Stimulated activated CD8-positive, alpha-beta memory T cell treated with anti-CD3 and anti-CD28 coated beads, Interleukin-7, amount 100 ng/mL, for 48 hours (primary cell): ENCODE data around the gene ANKRD22.
A peak's percentile ranks its signal among the peaks of the same experiment; 100 is the strongest.

ENCODE experiments used
- DNase-seq, 2 donors: peaks; one replicate each; pipeline ENCODE4 v3.0.0-alpha.2; 2020; ENCODE audit warnings: low read depth in 1 of 2; ENCODE audit errors: extremely low read depth in 1 of 2

Gene ANKRD22

GRCh38 chr10:88879534-88880281 lies 28.1 kb upstream of the ANKRD22 start, which contains the start of gene STAMBPL1:
Gene STAMBPL1, plus strand, starts transcription at chr10:88880245. Its CDS starts 21,464 bp downstream, at chr10:88901709.
- peak in 1 of 2 donors; percentile 62 for DNase-seq

GRCh38 chr10:88877298-88877697 lies 25.7 kb upstream of the ANKRD22 start:
- no peak for DNase-seq

GRCh38 chr10:88875081-88875480 lies 23.4 kb upstream of the ANKRD22 start:
- DNase-seq = no peak

GRCh38 chr10:88874281-88874680 lies 22.6 kb upstream of the ANKRD22 start:
- DNase-seq = no peak

GRCh38 chr10:88873757-88874156 lies 22.1 kb upstream of the ANKRD22 start:
- no peak for DNase-seq

GRCh38 chr10:88870089-88870488 lies 18.4 kb upstream of the ANKRD22 start:
- no peak for DNase-seq

- no peak for DNase-seq
These were observed 14.8 kb upstream of the ANKRD22 start for GRCh38 chr10:88866454-88866853.

GRCh38 chr10:88865281-88865876 lies 13.7 kb upstream of the ANKRD22 start:
- DNase-seq = no peak

GRCh38 chr10:88861036-88861435 lies 9.4 kb upstream of the ANKRD22 start:
- DNase-seq = no peak

- no peak for DNase-seq
These were observed 6.8 kb upstream of the ANKRD22 start for GRCh38 chr10:88858491-88858890.

GRCh38 chr10:88857831-88858230 lies 6.2 kb upstream of the ANKRD22 start:
- DNase-seq = no peak

- DNase-seq = no peak
These were observed 3.0 kb upstream of the ANKRD22 start for GRCh38 chr10:88854684-88855083.

GRCh38 chr10:88853155-88853881 lies 1.7 kb upstream of the ANKRD22 start:
- no peak for DNase-seq

- DNase-seq = no peak
These were observed 683 bp upstream of the ANKRD22 start for GRCh38 chr10:88852327-88852726.

- DNase-seq = no peak
These were observed 932 bp downstream of the ANKRD22 start for GRCh38 chr10:88850712-88851111.

- DNase-seq = no peak
These were observed 2.4 kb downstream of the ANKRD22 start for GRCh38 chr10:88849234-88849633.

GRCh38 chr10:88848499-88848898 lies 3.1 kb downstream of the ANKRD22 start:
- DNase-seq = no peak

GRCh38 chr10:88843171-88843570 lies 8.5 kb downstream of the ANKRD22 start:
- no peak for DNase-seq

GRCh38 chr10:88841316-88842111 lies 10.1 kb downstream of the ANKRD22 start:
- no peak for DNase-seq

GRCh38 chr10:88840881-88841280 lies 10.8 kb downstream of the ANKRD22 start:
- no peak for DNase-seq

GRCh38 chr10:88840104-88840503 lies 11.5 kb downstream of the ANKRD22 start:
- no peak for DNase-seq
